ENCODE results near the gene SPATA18. TPM values are rescaled to one million over a fixed set of nuclear protein-coding genes. Genes with fewer than 3 reads are reported as not detected.

The SPATA18 gene
- total and polyA plus RNA-seq, 2 of the 8 experiments (the other 6 are each of a cell fraction or from before 2014, with no cell fraction given): 1.4 to 2.4 TPM

DNA sequence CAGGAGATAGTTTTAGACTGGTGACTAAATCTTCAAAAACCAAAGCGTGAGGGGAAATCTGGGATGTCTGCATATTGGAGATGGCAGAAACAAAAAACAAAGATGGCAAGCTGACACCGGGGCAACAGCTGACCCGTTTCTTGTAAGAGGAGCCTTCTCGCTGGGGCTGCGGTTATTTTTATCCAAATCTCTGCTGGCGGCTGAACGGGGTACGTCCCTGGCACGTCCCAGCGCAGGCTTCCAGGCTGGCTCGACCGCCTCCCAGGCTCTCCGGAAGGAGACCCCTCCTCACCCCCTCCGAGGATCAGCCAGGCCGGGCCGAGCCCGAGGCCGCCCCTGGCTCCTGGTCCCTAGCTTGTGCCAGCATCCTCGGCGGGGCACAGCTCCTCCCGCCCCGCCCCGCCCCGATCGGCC lies 13.4 kb upstream of the SPATA18 start (continued):
- TF ChIP-seq, protein P1, sequence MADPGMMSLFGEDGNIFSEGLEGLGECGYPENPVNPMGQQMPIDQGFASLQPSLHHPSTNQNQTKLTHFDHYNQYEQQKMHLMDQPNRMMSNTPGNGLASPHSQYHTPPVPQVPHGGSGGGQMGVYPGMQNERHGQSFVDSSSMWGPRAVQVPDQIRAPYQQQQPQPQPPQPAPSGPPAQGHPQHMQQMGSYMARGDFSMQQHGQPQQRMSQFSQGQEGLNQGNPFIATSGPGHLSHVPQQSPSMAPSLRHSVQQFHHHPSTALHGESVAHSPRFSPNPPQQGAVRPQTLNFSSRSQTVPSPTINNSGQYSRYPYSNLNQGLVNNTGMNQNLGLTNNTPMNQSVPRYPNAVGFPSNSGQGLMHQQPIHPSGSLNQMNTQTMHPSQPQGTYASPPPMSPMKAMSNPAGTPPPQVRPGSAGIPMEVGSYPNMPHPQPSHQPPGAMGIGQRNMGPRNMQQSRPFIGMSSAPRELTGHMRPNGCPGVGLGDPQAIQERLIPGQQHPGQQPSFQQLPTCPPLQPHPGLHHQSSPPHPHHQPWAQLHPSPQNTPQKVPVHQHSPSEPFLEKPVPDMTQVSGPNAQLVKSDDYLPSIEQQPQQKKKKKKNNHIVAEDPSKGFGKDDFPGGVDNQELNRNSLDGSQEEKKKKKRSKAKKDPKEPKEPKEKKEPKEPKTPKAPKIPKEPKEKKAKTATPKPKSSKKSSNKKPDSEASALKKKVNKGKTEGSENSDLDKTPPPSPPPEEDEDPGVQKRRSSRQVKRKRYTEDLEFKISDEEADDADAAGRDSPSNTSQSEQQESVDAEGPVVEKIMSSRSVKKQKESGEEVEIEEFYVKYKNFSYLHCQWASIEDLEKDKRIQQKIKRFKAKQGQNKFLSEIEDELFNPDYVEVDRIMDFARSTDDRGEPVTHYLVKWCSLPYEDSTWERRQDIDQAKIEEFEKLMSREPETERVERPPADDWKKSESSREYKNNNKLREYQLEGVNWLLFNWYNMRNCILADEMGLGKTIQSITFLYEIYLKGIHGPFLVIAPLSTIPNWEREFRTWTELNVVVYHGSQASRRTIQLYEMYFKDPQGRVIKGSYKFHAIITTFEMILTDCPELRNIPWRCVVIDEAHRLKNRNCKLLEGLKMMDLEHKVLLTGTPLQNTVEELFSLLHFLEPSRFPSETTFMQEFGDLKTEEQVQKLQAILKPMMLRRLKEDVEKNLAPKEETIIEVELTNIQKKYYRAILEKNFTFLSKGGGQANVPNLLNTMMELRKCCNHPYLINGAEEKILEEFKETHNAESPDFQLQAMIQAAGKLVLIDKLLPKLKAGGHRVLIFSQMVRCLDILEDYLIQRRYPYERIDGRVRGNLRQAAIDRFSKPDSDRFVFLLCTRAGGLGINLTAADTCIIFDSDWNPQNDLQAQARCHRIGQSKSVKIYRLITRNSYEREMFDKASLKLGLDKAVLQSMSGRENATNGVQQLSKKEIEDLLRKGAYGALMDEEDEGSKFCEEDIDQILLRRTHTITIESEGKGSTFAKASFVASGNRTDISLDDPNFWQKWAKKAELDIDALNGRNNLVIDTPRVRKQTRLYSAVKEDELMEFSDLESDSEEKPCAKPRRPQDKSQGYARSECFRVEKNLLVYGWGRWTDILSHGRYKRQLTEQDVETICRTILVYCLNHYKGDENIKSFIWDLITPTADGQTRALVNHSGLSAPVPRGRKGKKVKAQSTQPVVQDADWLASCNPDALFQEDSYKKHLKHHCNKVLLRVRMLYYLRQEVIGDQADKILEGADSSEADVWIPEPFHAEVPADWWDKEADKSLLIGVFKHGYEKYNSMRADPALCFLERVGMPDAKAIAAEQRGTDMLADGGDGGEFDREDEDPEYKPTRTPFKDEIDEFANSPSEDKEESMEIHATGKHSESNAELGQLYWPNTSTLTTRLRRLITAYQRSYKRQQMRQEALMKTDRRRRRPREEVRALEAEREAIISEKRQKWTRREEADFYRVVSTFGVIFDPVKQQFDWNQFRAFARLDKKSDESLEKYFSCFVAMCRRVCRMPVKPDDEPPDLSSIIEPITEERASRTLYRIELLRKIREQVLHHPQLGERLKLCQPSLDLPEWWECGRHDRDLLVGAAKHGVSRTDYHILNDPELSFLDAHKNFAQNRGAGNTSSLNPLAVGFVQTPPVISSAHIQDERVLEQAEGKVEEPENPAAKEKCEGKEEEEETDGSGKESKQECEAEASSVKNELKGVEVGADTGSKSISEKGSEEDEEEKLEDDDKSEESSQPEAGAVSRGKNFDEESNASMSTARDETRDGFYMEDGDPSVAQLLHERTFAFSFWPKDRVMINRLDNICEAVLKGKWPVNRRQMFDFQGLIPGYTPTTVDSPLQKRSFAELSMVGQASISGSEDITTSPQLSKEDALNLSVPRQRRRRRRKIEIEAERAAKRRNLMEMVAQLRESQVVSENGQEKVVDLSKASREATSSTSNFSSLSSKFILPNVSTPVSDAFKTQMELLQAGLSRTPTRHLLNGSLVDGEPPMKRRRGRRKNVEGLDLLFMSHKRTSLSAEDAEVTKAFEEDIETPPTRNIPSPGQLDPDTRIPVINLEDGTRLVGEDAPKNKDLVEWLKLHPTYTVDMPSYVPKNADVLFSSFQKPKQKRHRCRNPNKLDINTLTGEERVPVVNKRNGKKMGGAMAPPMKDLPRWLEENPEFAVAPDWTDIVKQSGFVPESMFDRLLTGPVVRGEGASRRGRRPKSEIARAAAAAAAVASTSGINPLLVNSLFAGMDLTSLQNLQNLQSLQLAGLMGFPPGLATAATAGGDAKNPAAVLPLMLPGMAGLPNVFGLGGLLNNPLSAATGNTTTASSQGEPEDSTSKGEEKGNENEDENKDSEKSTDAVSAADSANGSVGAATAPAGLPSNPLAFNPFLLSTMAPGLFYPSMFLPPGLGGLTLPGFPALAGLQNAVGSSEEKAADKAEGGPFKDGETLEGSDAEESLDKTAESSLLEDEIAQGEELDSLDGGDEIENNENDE (IDR thresholded peaks at IDR 0.05; ENCODE audit: insufficient replicate concordance, low read length): no peak
- 0 out of 4 replicates have a peak, but pooled peaks of 1 of the 2 experiments have one; percentile 5 for TF ChIP-seq SIN3A (conservative IDR thresholded peaks at IDR 0.05 in 1 of 2, IDR thresholded peaks at IDR 0.05 in 1 of 2; ENCODE audit: low read depth in 1 of 2, low read length in 2 of 2)
- no peak for TF ChIP-seq CHD1 (IDR thresholded peaks at IDR 0.05; ENCODE audit: low read depth, low read length)
- no peak for TF ChIP-seq CREB1 (IDR thresholded peaks at IDR 0.05)
- no peak for TF ChIP-seq EGR1 (IDR thresholded peaks at IDR 0.05; ENCODE audit: borderline replicate concordance, low read depth, low read length)
- no peak for TF ChIP-seq BACH1 (IDR thresholded peaks at IDR 0.05; ENCODE audit: low read length)
- peak; percentile 6 for TF ChIP-seq ASH2L (IDR thresholded peaks at IDR 0.05; ENCODE audit: low read length)
- TF ChIP-seq CHD2 (IDR thresholded peaks at IDR 0.05; ENCODE audit: low read length): no peak
- TF ChIP-seq RAD21 (IDR thresholded peaks at IDR 0.05 in 1 of 2, conservative IDR thresholded peaks at IDR 0.05 in 1 of 2; ENCODE audit: low read depth in 2 of 2, low read length in 2 of 2): no peak
- TF ChIP-seq RFX5 (IDR thresholded peaks at IDR 0.05; ENCODE audit: borderline replicate concordance, low read depth, low read length): no peak
- TF ChIP-seq TBP (IDR thresholded peaks at IDR 0.05; ENCODE audit: low read depth, low read length): 0 out of 2 replicates have a peak, but pooled peaks have one; percentile 22
- no peak for TF ChIP-seq POU5F1 (IDR thresholded peaks at IDR 0.05; ENCODE audit: low read depth, low read length)
- no peak for TF ChIP-seq YY1 (IDR thresholded peaks at IDR 0.05; ENCODE audit: low read depth, low read length)

All from H1 (cell line).